MCF 10A (cell line): Measurements from ENCODE around the gene GLB1L3. TPM values are rescaled to one million over a fixed set of nuclear protein-coding genes. Genes with fewer than 3 reads are reported as not detected.

Experiments
- BruUV-seq: library from RNA; stranded (reverse); fragments of 400-500 nt; replicated peaks from 2 replicates; lab custom pipeline; 2021; lab: Mats Ljungman, UMichigan
- CTCF ChIA-PET: fragments of 300-600 bp; sonication (Branson Sonifier 250); formaldehyde crosslinking; extraction: SDS; loops from one replicate; lab custom pipeline; 2021; ENCODE audit warnings: antibody characterized with exemption, inconsistent platforms; lab: Yijun Ruan, JAX
- POLR2A ChIA-PET: fragments of 300-600, 350-650 bp; sonication (Branson Sonifier 250); formaldehyde crosslinking; extraction: SDS; loops from one replicate; lab custom pipeline; 2020; ENCODE audit warnings: antibody characterized with exemption, inconsistent platforms; lab: Yijun Ruan, JAX
- DNase-seq: peaks from one replicate; pipeline ENCODE4 v3.0.0-alpha.2; 2018; ENCODE audit not compliant: unreplicated experiment
- H3K27ac Mint-ChIP-seq: one replicate; pipeline ENCODE4 v1.8.0; 2022; ENCODE audit warnings: mild to moderate bottlenecking, low read depth, mixed read lengths; ENCODE audit not compliant: unreplicated experiment
- H3K27me3 Mint-ChIP-seq: one replicate; pipeline ENCODE4 v1.8.0; 2022; ENCODE audit warnings: mixed read lengths; ENCODE audit not compliant: insufficient read depth, unreplicated experiment
- H3K36me3 Mint-ChIP-seq: one replicate; pipeline ENCODE4 v1.8.0; 2022; ENCODE audit warnings: mild to moderate bottlenecking, moderate library complexity, mixed read lengths; ENCODE audit not compliant: insufficient read depth, unreplicated experiment
- H3K4me1 Mint-ChIP-seq: one replicate; pipeline ENCODE4 v1.8.0; 2022; ENCODE audit warnings: mixed read lengths; ENCODE audit not compliant: insufficient read depth, unreplicated experiment
- H3K4me3 Mint-ChIP-seq: one replicate; pipeline ENCODE4 v1.8.0; 2022; ENCODE audit warnings: mild to moderate bottlenecking, moderate library complexity, mixed read lengths; ENCODE audit not compliant: unreplicated experiment
- H3K9me3 Mint-ChIP-seq: one replicate; pipeline ENCODE4 v1.8.0; 2022; ENCODE audit warnings: mixed read lengths; ENCODE audit not compliant: unreplicated experiment
- CTCF ChIP-seq: fragments of 200-600 bp; IDR thresholded peaks from one replicate; pipeline ENCODE4 v1.8.0; 2022; ENCODE audit warnings: antibody characterized with exemption, mild to moderate bottlenecking; ENCODE audit not compliant: unreplicated experiment
- intact Hi-C: fragments of 100-400 bp; cut with micrococcal nuclease; formaldehyde crosslinking; loops from 2 replicates; pipeline ENCODE4 v1.14.1; 2022
- total RNA-seq: library from RNA; stranded (reverse); gene quantifications from 2 replicates; pipeline ENCODE4 v1.2.3, GENCODE V29; 2022

GLB1L3 gene
- total RNA-seq, 1 experiment from 2014 or later = not detected

- Mint-ChIP-seq H3K9me3 (no peaks in the 10 kb centered on the region), H3K4me1 (peaks cover 19% of the 10 kb centered on the region), H3K4me3 (no peak overlapping the region), H3K27me3 (no peaks in the 10 kb centered on the region), H3K27ac (no peak overlapping the region), H3K36me3 (peaks cover 14% of the 10 kb centered on the region)
- no peak for DNase-seq
- CTCF ChIA-PET = interaction anchor here (0.6 kb wide), 1 partner anchor 380 kb away, joined by 6 read pairs; no protein-coding TSS in a partner anchor
- POLR2A ChIA-PET = interaction anchor here (1.3 kb wide), 1 partner anchor 81 kb away, joined by 4 read pairs; the partner anchor contains the start of genes ACAD8 and THYN1
- TF ChIP-seq CTCF = no peak
- no TSS peak for BruUV-seq
- intact Hi-C loops = no loop called here
These were observed 58.8 kb downstream of the GLB1L3 start for GRCh38 chr11:134334796-134335571.

GRCh38 chr11:134337051-134337450 is 60.9 kb downstream of the GLB1L3 start:
- intact Hi-C loops = no loop called here
- no TSS peak for BruUV-seq
- no peak overlapping the region for H3K4me3 Mint-ChIP-seq
- TF ChIP-seq CTCF = no peak
- CTCF ChIA-PET = interaction anchor here (1.7 kb wide), 1 partner anchor 13 kb away, joined by 4 read pairs; no protein-coding TSS in a partner anchor
- H3K27ac Mint-ChIP-seq = no peak overlapping the region
- no peak for DNase-seq
- POLR2A ChIA-PET = no interaction called here
- peaks cover 14% of the 10 kb centered on the region for H3K36me3 Mint-ChIP-seq
- H3K4me1 Mint-ChIP-seq = peaks cover 21% of the 10 kb centered on the region
- no peaks in the 10 kb centered on the region for H3K9me3 Mint-ChIP-seq
- H3K27me3 Mint-ChIP-seq = no peaks in the 10 kb centered on the region

- TF ChIP-seq CTCF = no peak
- H3K4me3 Mint-ChIP-seq = no peak overlapping the region
- intact Hi-C loops = no loop called here
- no TSS peak for BruUV-seq
- peaks cover 14% of the 10 kb centered on the region for H3K4me1 Mint-ChIP-seq
- ChIA-PET POLR2A (no interaction called here), CTCF (no interaction called here)
- H3K36me3 Mint-ChIP-seq = peaks cover 14% of the 10 kb centered on the region
- H3K27me3 Mint-ChIP-seq = no peaks in the 10 kb centered on the region
- DNase-seq = no peak
- no peaks in the 10 kb centered on the region for H3K9me3 Mint-ChIP-seq
- H3K27ac Mint-ChIP-seq = peak overlapping the region; percentile 42
These were observed 61.9 kb downstream of the GLB1L3 start for GRCh38 chr11:134338068-134338467.

GRCh38 chr11:134338654-134339053 is 62.5 kb downstream of the GLB1L3 start:
- H3K4me3 Mint-ChIP-seq = no peak overlapping the region
- H3K9me3 Mint-ChIP-seq = no peaks in the 10 kb centered on the region
- intact Hi-C loops = no loop called here
- H3K36me3 Mint-ChIP-seq = peaks cover 14% of the 10 kb centered on the region
- BruUV-seq = no TSS peak
- ChIA-PET POLR2A (no interaction called here), CTCF (no interaction called here)
- no peak for DNase-seq
- H3K27me3 Mint-ChIP-seq = no peaks in the 10 kb centered on the region
- H3K4me1 Mint-ChIP-seq = peaks cover 9% of the 10 kb centered on the region
- peak overlapping the region; percentile 42 for H3K27ac Mint-ChIP-seq
- no peak for TF ChIP-seq CTCF
